ENCODE results near the gene RFNG. TPM values are rescaled to one million over a fixed set of nuclear protein-coding genes. Genes with fewer than 3 reads are reported as not detected.

The RFNG gene
- total RNA-seq, 1 experiment from 2014 or later, result 52.0 TPM

DNA sequence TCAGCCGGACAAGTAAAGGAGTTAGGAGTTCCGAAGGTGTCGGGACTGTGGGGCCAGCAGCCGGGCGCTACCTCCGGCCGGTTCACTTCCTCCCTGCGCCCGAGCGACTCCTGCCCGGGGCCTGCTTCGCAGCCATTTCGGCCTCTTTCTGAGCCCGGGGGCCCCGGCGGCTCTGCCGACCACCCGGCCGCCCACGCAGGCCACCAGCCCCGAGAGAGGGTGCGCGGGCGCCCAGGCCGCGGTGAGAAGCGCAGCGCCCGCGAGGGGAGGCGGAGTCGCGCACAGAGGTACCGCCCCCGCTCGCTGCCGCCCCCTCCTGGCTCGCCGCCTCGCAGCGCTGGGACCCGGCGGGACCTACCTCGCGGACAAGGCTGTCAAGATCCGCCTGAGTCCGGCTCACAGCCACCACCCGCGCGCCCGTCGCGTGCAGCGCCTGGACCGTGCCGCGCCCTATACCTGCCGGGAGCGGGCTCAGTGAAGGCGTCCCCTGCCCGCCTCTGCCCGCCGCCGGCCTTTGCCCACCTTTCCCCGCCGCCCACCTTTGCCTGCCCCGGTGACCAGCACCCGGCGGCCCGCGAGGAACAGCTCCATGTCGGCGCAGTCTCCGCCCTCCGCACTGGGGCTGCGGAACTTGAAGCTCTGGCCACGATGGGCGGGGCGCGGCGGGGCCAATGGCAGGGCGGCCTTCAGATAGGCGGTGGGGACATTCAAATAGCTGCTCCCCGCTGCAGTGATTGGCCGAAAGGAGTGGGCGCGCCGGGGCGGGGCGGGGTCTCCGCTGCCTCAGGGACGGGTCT lies 14.3 kb downstream of the RFNG start, which contains the start of gene DCXR (continued):
- TF ChIP-seq, protein P1, sequence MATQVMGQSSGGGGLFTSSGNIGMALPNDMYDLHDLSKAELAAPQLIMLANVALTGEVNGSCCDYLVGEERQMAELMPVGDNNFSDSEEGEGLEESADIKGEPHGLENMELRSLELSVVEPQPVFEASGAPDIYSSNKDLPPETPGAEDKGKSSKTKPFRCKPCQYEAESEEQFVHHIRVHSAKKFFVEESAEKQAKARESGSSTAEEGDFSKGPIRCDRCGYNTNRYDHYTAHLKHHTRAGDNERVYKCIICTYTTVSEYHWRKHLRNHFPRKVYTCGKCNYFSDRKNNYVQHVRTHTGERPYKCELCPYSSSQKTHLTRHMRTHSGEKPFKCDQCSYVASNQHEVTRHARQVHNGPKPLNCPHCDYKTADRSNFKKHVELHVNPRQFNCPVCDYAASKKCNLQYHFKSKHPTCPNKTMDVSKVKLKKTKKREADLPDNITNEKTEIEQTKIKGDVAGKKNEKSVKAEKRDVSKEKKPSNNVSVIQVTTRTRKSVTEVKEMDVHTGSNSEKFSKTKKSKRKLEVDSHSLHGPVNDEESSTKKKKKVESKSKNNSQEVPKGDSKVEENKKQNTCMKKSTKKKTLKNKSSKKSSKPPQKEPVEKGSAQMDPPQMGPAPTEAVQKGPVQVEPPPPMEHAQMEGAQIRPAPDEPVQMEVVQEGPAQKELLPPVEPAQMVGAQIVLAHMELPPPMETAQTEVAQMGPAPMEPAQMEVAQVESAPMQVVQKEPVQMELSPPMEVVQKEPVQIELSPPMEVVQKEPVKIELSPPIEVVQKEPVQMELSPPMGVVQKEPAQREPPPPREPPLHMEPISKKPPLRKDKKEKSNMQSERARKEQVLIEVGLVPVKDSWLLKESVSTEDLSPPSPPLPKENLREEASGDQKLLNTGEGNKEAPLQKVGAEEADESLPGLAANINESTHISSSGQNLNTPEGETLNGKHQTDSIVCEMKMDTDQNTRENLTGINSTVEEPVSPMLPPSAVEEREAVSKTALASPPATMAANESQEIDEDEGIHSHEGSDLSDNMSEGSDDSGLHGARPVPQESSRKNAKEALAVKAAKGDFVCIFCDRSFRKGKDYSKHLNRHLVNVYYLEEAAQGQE (IDR thresholded peaks at IDR 0.05; ENCODE audit: low read depth), result no peak
- TF ChIP-seq EZH2 (IDR thresholded peaks at IDR 0.05) (no peak), RAD21 (IDR thresholded peaks at IDR 0.05; ENCODE audit: low read depth) (no peak), YY1 (IDR thresholded peaks at IDR 0.05; ENCODE audit: extremely low read depth, insufficient replicate concordance, low read depth, low read length) (peak; percentile 82), SRF (IDR thresholded peaks at IDR 0.05; ENCODE audit: low read depth) (no peak), FOSL1 (IDR thresholded peaks at IDR 0.05; ENCODE audit: low read depth) (no peak)

DNA sequence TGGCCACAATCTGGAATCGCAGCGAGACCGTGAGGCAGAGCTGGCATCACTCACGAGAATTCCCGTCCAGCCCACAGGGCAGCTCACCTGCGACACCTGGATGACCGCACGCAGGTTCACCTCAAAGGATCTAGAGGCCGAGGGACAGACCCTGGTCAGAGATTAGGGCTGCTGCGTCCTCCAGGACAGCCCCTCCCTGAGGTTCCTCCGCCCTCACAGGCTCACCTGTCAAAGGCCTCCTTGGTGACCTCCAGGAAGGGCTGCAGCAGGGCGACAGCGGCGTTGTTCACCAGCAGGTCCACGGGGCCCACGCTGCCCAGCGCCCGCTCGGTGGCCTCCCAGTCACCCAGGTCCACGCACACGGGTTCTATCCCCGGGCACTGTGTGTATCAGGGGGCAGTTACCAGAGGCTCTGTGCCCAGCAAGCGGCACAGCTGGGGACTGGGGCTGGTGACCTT lies 14.9 kb downstream of the RFNG start:
- CTCF ChIA-PET, result interaction anchor here (1.6 to 4.8 kb wide), 2 partner anchors 15 to 69 kb away, joined by 11 to 57 read pairs; partner anchors contain the start of genes CENPX and LRRC45
- peak overlapping the region; percentile 91 for H3K27ac ChIP-seq (ENCODE audit: low read depth, low read length)
- peaks cover 0 to 12% of the 10 kb centered on the region in 2 experiments; a peak in 1 of 4 replicates for H3K36me3 ChIP-seq (ENCODE audit: control insufficient read depth in 1 of 2, insufficient read depth in 2 of 2, low read length in 2 of 2)
- peak overlapping the region; percentile 92 to 93 for H3K4me3 ChIP-seq (replicated peaks in 1 of 2; ENCODE audit: low read depth in 1 of 2, low read length in 2 of 2)
- peak overlapping the region; percentile 94 for H3K9ac ChIP-seq (ENCODE audit: low read length)
- no peaks in the 10 kb centered on the region for H4K20me1 ChIP-seq (ENCODE audit: insufficient read depth)
- no peaks in the 10 kb centered on the region for H3K9me2 ChIP-seq (ENCODE audit: insufficient read depth)
- intact Hi-C loops (cut with micrococcal nuclease), result loop anchor here (2.0 to 10.0 kb wide), 3 partner anchors 62 to 378 kb away; partner anchors contain the start of genes FASN, HEXD and OGFOD3
- H2AFZ ChIP-seq (ENCODE audit: low read depth, low read length, poor library complexity, severe bottlenecking), result no peak overlapping the region
- H3K9me3 ChIP-seq (ENCODE audit: control insufficient read depth in 1 of 2, insufficient read depth in 1 of 2, low read depth in 1 of 2, low read length in 2 of 2), result no peaks in the 10 kb centered on the region
- ATAC-seq (no peak), DNase-seq (ENCODE audit: low read depth, low spot score) (no peak)
- H3K4me1 ChIP-seq (ENCODE audit: control insufficient read depth in 1 of 2, insufficient read depth in 2 of 2, low read length in 2 of 2), result peaks cover 18 to 51% of the 10 kb centered on the region in 2 experiments
- no peak for TF ChIP-seq RAD21 (IDR thresholded peaks at IDR 0.05; ENCODE audit: low read depth)
- TF ChIP-seq, protein P2, sequence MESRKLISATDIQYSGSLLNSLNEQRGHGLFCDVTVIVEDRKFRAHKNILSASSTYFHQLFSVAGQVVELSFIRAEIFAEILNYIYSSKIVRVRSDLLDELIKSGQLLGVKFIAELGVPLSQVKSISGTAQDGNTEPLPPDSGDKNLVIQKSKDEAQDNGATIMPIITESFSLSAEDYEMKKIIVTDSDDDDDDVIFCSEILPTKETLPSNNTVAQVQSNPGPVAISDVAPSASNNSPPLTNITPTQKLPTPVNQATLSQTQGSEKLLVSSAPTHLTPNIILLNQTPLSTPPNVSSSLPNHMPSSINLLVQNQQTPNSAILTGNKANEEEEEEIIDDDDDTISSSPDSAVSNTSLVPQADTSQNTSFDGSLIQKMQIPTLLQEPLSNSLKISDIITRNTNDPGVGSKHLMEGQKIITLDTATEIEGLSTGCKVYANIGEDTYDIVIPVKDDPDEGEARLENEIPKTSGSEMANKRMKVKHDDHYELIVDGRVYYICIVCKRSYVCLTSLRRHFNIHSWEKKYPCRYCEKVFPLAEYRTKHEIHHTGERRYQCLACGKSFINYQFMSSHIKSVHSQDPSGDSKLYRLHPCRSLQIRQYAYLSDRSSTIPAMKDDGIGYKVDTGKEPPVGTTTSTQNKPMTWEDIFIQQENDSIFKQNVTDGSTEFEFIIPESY (IDR thresholded peaks at IDR 0.05; ENCODE audit: extremely low read depth, insufficient replicate concordance, low read length), result no peak
- TF ChIP-seq ZNF274 (IDR thresholded peaks at IDR 0.05; ENCODE audit: low read depth, low read length), result no peak
- TF ChIP-seq JUND (IDR thresholded peaks at IDR 0.05), result no peak
- TF ChIP-seq CEBPB (IDR thresholded peaks at IDR 0.05; ENCODE audit: low read depth), result no peak
- no peak for TF ChIP-seq YY1 (IDR thresholded peaks at IDR 0.05; ENCODE audit: extremely low read depth, insufficient replicate concordance, low read depth, low read length)
- no peak for TF ChIP-seq POLR2A (IDR thresholded peaks at IDR 0.05; ENCODE audit: borderline replicate concordance, extremely low read depth, insufficient read depth, insufficient read length)
- TF ChIP-seq, protein P3, sequence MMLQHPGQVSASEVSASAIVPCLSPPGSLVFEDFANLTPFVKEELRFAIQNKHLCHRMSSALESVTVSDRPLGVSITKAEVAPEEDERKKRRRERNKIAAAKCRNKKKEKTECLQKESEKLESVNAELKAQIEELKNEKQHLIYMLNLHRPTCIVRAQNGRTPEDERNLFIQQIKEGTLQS (IDR thresholded peaks at IDR 0.05), result no peak
- TF ChIP-seq ELF1 (IDR thresholded peaks at IDR 0.05; ENCODE audit: borderline replicate concordance, low read depth), result no peak
- TF ChIP-seq, protein P4, sequence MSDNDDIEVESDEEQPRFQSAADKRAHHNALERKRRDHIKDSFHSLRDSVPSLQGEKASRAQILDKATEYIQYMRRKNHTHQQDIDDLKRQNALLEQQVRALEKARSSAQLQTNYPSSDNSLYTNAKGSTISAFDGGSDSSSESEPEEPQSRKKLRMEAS (IDR thresholded peaks at IDR 0.05), result no peak
- no peak for TF ChIP-seq FOSL1 (IDR thresholded peaks at IDR 0.05; ENCODE audit: low read depth)
- no peak for TF ChIP-seq EGR1 (IDR thresholded peaks at IDR 0.05; ENCODE audit: low read depth)
- no peak for TF ChIP-seq SIN3A (IDR thresholded peaks at IDR 0.05; ENCODE audit: low read depth)
- peak overlapping the region; percentile 95 for H3K4me2 ChIP-seq (ENCODE audit: low read length)
- RAD21 ChIA-PET (ENCODE audit: low non-redundant PET in 1 of 2, low total read pairs in 2 of 2, uncharacterized antibody in 2 of 2, unreplicated experiment in 2 of 2), result no interaction called here
- peaks cover 28% of the 10 kb centered on the region; the same call in 1 of the 2 replicates for H3K79me2 ChIP-seq (ENCODE audit: insufficient read depth, low read length)
- POLR2A ChIA-PET, result interaction anchor here (1.6 kb wide), 1 partner anchor 14 kb away, joined by 4 read pairs; the partner anchor contains the start of genes CENPX and LRRC45
- BruUV-seq (replicated peaks), result no TSS peak
- H3K27me3 ChIP-seq (ENCODE audit: insufficient read depth, low read length), result no peaks in the 10 kb centered on the region
